PC-3 (cell line): ENCODE data around the gene FSTL1. TPM values are rescaled to one million over a fixed set of nuclear protein-coding genes. Genes with fewer than 3 reads are reported as not detected.

ENCODE experiments used
- ATAC-seq: fragments of 200-7000 bp; cut with Tn5 transposase; 2 replicates; pipeline ENCODE4 v1.9.1; 2020; ENCODE audit warnings: mild to moderate bottlenecking, moderate library complexity
- BruUV-seq: library from RNA; stranded (reverse); fragments of 400-500 nt; replicated peaks from 2 replicates; lab custom pipeline; 2021; lab: Mats Ljungman, UMichigan
- CTCF ChIA-PET: fragments of 300-600 bp; sonication (Branson Sonifier 250); formaldehyde crosslinking; loops from one replicate; lab custom pipeline; 2022; ENCODE audit warnings: antibody characterized with exemption; lab: Charles Lee
- POLR2A ChIA-PET: fragments of 300-600 bp; sonication (Branson Sonifier 250); formaldehyde crosslinking; loops from one replicate; lab custom pipeline; 2022; ENCODE audit warnings: antibody characterized with exemption; ENCODE audit not compliant: unreplicated experiment; lab: Charles Lee
- DNase-seq: peaks from one replicate; pipeline ENCODE4 v3.0.0-alpha.2; 2015
- H2AFZ ChIP-seq: fragments of 300-600 bp; sonication (generic); 2 replicates; pipeline ENCODE4 v1.6.0; 2016; ENCODE audit warnings: antibody characterized with exemption, low read length
- H3F3A ChIP-seq: fragments of 300-600 bp; sonication (generic); one replicate; pipeline ENCODE4 v1.6.0; 2017; ENCODE audit warnings: antibody characterized with exemption, low read length, control low read depth, mild to moderate bottlenecking; ENCODE audit not compliant: unreplicated experiment
- H3K27ac ChIP-seq: fragments of 300-600 bp; sonication (generic); 2 replicates; pipeline ENCODE4 v1.5.1; 2016; ENCODE audit warnings: mild to moderate bottlenecking, low read length
- H3K27me3 ChIP-seq: fragments of 300-600 bp; sonication (generic); 2 replicates; pipeline ENCODE4 v1.6.1; 2016; ENCODE audit warnings: low read length, mixed read lengths
- H3K36me3 ChIP-seq: fragments of 300-600 bp; sonication (generic); 2 replicates; pipeline ENCODE4 v1.6.1; 2016; ENCODE audit warnings: low read depth, mixed run types, low read length, mixed read lengths
- H3K4me1 ChIP-seq: fragments of 300-600 bp; sonication (generic); 2 replicates; pipeline ENCODE4 v1.5.1; 2016; ENCODE audit warnings: low read length; ENCODE audit not compliant: insufficient read depth
- H3K4me2 ChIP-seq: fragments of 300-600 bp; sonication (generic); 2 replicates; pipeline ENCODE4 v1.6.0; 2016; ENCODE audit warnings: low read length
- H3K4me3 ChIP-seq: fragments of 300-600 bp; sonication (generic); 2 replicates; pipeline ENCODE4 v1.5.1; 2016; ENCODE audit warnings: mild to moderate bottlenecking, low read length, mixed read lengths
- H3K79me2 ChIP-seq: fragments of 300-600 bp; sonication (generic); 2 replicates; pipeline ENCODE4 v1.6.1; 2017; ENCODE audit warnings: low read length, mixed read lengths
- H3K9ac ChIP-seq: fragments of 300-600 bp; sonication (generic); 2 replicates; pipeline ENCODE4 v1.6.0; 2016; ENCODE audit warnings: mild to moderate bottlenecking, low read length
- H3K9me2 ChIP-seq: fragments of 300-600 bp; sonication (generic); replicated peaks from 2 replicates; pipeline ENCODE4 v1.6.1; 2016; ENCODE audit warnings: mixed run types, low read length, mixed read lengths
- H3K9me3 ChIP-seq: fragments of 300-600 bp; sonication (generic); 2 replicates; pipeline ENCODE4 v1.6.1; 2016; ENCODE audit warnings: low read length, mixed read lengths
- H4K20me1 ChIP-seq: fragments of 300-600 bp; sonication (generic); 2 replicates; pipeline ENCODE4 v1.6.1; 2016; ENCODE audit warnings: low read length, mixed read lengths
- CTCF ChIP-seq: fragments of 300-600 bp; sonication (generic); conservative IDR thresholded peaks from 2 replicates; pipeline ENCODE4 v1.5.1; 2017; ENCODE audit warnings: antibody characterized with exemption, low read depth, mild to moderate bottlenecking, low read length
- EZH2 ChIP-seq: fragments of 300-600 bp; sonication (generic); IDR thresholded peaks from one replicate; pipeline ENCODE4 v1.6.1; 2017; ENCODE audit warnings: antibody characterized with exemption, mild to moderate bottlenecking, low read length; ENCODE audit not compliant: unreplicated experiment
- EZH2phosphoT487 ChIP-seq: fragments of 300-600 bp; sonication (generic); IDR thresholded peaks from 2 replicates; pipeline ENCODE4 v1.6.1; 2018; ENCODE audit warnings: mild to moderate bottlenecking, antibody characterized with exemption, low read length, borderline replicate concordance
- intact Hi-C: fragments of 100-400 bp; cut with micrococcal nuclease; formaldehyde crosslinking; loops from 2 replicates; pipeline ENCODE4 v1.9.0; 2023
- total RNA-seq: library from RNA; depleted of rRNA; stranded (reverse); fragments of >200 nt; gene quantifications from 2 replicates; pipeline ENCODE4 v1.2.3, GENCODE V29; 2014

FSTL1 gene
- total RNA-seq, 1 experiment from 2014 or later, result 178 TPM

- Histone ChIP-seq H2AFZ (no peak overlapping the region), H3K9me3 (no peaks in the 10 kb centered on the region), H4K20me1 (no peaks in the 10 kb centered on the region), H3K27ac (no peak overlapping the region), H3K79me2 (no peaks in the 10 kb centered on the region), H3K36me3 (no peaks in the 10 kb centered on the region), H3K9ac (no peak overlapping the region), H3K9me2 (no peaks in the 10 kb centered on the region), H3K4me3 (no peak overlapping the region), H3F3A (no peaks in the 10 kb centered on the region), H3K4me2 (no peak overlapping the region), H3K4me1 (peaks cover 4% of the 10 kb centered on the region), H3K27me3 (no peaks in the 10 kb centered on the region)
- no peak for TF ChIP-seq EZH2phosphoT487
- TF ChIP-seq CTCF, result no peak
- TF ChIP-seq EZH2, result no peak
- DNase-seq, result no peak
- CTCF ChIA-PET, result no interaction called here
- ATAC-seq, result no peak
- intact Hi-C loops, result no loop called here
- BruUV-seq, result no TSS peak
- POLR2A ChIA-PET, result no interaction called here
These were observed 95.3 kb downstream of the FSTL1 start for GRCh38 chr3:120355486-120355885.

- DNase-seq (no peak), ATAC-seq (no peak)
- H3F3A ChIP-seq, result no peaks in the 10 kb centered on the region
- intact Hi-C loops, result no loop called here
- H3K4me1 ChIP-seq, result peaks cover 10% of the 10 kb centered on the region
- no peaks in the 10 kb centered on the region for H3K36me3 ChIP-seq
- H3K27ac ChIP-seq, result no peak overlapping the region
- no peaks in the 10 kb centered on the region for H3K27me3 ChIP-seq
- peaks cover 14% of the 10 kb centered on the region for H3K79me2 ChIP-seq
- TF ChIP-seq EZH2 (no peak), CTCF (no peak), EZH2phosphoT487 (no peak)
- H3K4me2 ChIP-seq, result no peak overlapping the region
- no peaks in the 10 kb centered on the region for H3K9me2 ChIP-seq
- H3K9ac ChIP-seq, result no peak overlapping the region
- H4K20me1 ChIP-seq, result 0 out of 2 replicates have a peak, but pooled peaks cover under 1% of the 10 kb centered on the region
- no peak overlapping the region for H3K4me3 ChIP-seq
- no peaks in the 10 kb centered on the region for H3K9me3 ChIP-seq
- ChIA-PET CTCF (no interaction called here), POLR2A (no interaction called here)
- no TSS peak for BruUV-seq
- no peak overlapping the region for H2AFZ ChIP-seq
These were observed 97.3 kb downstream of the FSTL1 start for GRCh38 chr3:120353463-120353862.

GRCh38 chr3:120352017-120352416 is 98.8 kb downstream of the FSTL1 start:
- H3K27ac ChIP-seq, result no peak overlapping the region
- no peaks in the 10 kb centered on the region for H3K9me2 ChIP-seq
- BruUV-seq, result no TSS peak
- no peak overlapping the region for H3K4me3 ChIP-seq
- H2AFZ ChIP-seq, result no peak overlapping the region
- no peak overlapping the region for H3K9ac ChIP-seq
- no peak for DNase-seq
- intact Hi-C loops, result no loop called here
- peaks cover 11% of the 10 kb centered on the region for H4K20me1 ChIP-seq
- H3K4me2 ChIP-seq, result no peak overlapping the region
- H3K9me3 ChIP-seq, result no peaks in the 10 kb centered on the region
- H3K36me3 ChIP-seq, result peaks cover under 1% of the 10 kb centered on the region
- ChIA-PET POLR2A (no interaction called here), CTCF (no interaction called here)
- TF ChIP-seq EZH2phosphoT487, result no peak
- TF ChIP-seq CTCF, result no peak
- no peak for TF ChIP-seq EZH2
- H3K79me2 ChIP-seq, result peaks cover 27% of the 10 kb centered on the region
- H3K27me3 ChIP-seq, result no peaks in the 10 kb centered on the region
- no peaks in the 10 kb centered on the region for H3F3A ChIP-seq
- no peak for ATAC-seq
- H3K4me1 ChIP-seq, result peaks cover 17% of the 10 kb centered on the region
